Small intestine (tissue), 7 donors: ENCODE data around the gene TSC22D2. TPM values are rescaled to one million over a fixed set of nuclear protein-coding genes. Genes with fewer than 3 reads are reported as not detected.
"Not testable (repeated sequence)": the region's sequence is repeated elsewhere in the genome, so short reads cannot be mapped to it uniquely, and the experiment has no call there.

Experiments
- DNase-seq, 2 donors: peaks; one replicate each; pipeline versions ENCODE4 v3.0.0 to v3.0.0-alpha.2; 2013
- FAIRE-seq: peaks from 2 replicates; lab custom pipeline; 2012; peaks lifted over from hg19 to GRCh38; lab: Jason Lieb, UNC
- H3K27ac ChIP-seq, 3 donors: one replicate each; pipeline ENCODE4 v1.5.1; 2013; ENCODE audit warnings: low read length in 2 of 3, mild to moderate bottlenecking in 2 of 3, control low read depth in 1 of 3, inconsistent platforms in 1 of 3, low read depth in 1 of 3, moderate library complexity in 1 of 3
- H3K27me3 ChIP-seq, 3 donors: one replicate each; pipeline ENCODE4 v1.6.1; 2013; ENCODE audit warnings: low read length in 3 of 3, inconsistent platforms in 1 of 3; ENCODE audit not compliant: control insufficient read depth in 3 of 3, insufficient read depth in 3 of 3
- H3K36me3 ChIP-seq, 3 donors: one replicate each; pipeline ENCODE4 v1.6.1; 2013; ENCODE audit warnings: low read length in 3 of 3, inconsistent platforms in 1 of 3, low read depth in 1 of 3, mild to moderate bottlenecking in 1 of 3, moderate library complexity in 1 of 3; ENCODE audit not compliant: control insufficient read depth in 3 of 3, insufficient read depth in 2 of 3
- H3K4me1 ChIP-seq, 3 donors: one replicate each; pipeline ENCODE4 v1.6.1; 2013; ENCODE audit warnings: low read length in 2 of 3, inconsistent platforms in 1 of 3, low read depth in 1 of 3, mild to moderate bottlenecking in 1 of 3, moderate library complexity in 1 of 3; ENCODE audit not compliant: control insufficient read depth in 3 of 3, insufficient read depth in 2 of 3
- H3K4me3 ChIP-seq, 3 donors: one replicate each; pipeline ENCODE4 v1.5.1; 2013; ENCODE audit warnings: low read length in 3 of 3, control low read depth in 1 of 3, inconsistent platforms in 1 of 3, low read depth in 1 of 3, mild to moderate bottlenecking in 1 of 3, moderate library complexity in 1 of 3
- H3K9me3 ChIP-seq, 2 donors: one replicate each; pipeline ENCODE4 v1.6.1; 2013; ENCODE audit warnings: low read depth in 1 of 2, low read length in 1 of 2; ENCODE audit not compliant: control insufficient read depth in 2 of 2, insufficient read depth in 1 of 2
- WGBS, 3 donors: extraction: QIAGEN DNeasy Blood & Tissue Kit; methylation state at CpG; one replicate each; pipeline ENCODE4 v1.1.7; 2013; 5-methylcytosine and 5-hydroxymethylcytosine counted together
- polyA plus RNA-seq, 4 donors: library from polyadenylated mRNA; stranded (reverse) in 3 of 4; unstranded in 1 of 4; fragments of 200-250 nt in 3 of 4; fragments of 120-200 nt in 1 of 4; gene quantifications; one replicate each; pipeline versions ENCODE4 v1.2.1 to v1.2.3, GENCODE V29; 2013
- donor health status: healthy with polysubstance abuse.
- donor health status: control.
- donor health status: control.
- donor health status: Bipolar disorder and iron deficiency.
- donor health status: healthy.

TSC22D2 gene
- polyA plus RNA-seq, 4 donors, result 5.9 to 48.7 (median 7.5) TPM

- FAIRE-seq (no peak), DNase-seq (no peak)
- Histone ChIP-seq H3K9me3 (no peaks in the 10 kb centered on the region), H3K27me3 (no peaks in the 10 kb centered on the region), H3K4me1 (no peaks in the 10 kb centered on the region), H3K27ac (no peak overlapping the region), H3K4me3 (no peak overlapping the region), H3K36me3 (peaks cover 4 to 7% (median 4%) of the 10 kb centered on the region in 3 donors)
- WGBS, 3 donors, result 96 to 100% (median 97%) methylated on average over 1 of the region's 1 CpG
Measured at GRCh38 chr3:150462108-150462507, 54.0 kb downstream of the TSC22D2 start.

- 89 to 100% (median 96%) methylated on average over 2 of the region's 2 CpGs for WGBS, 3 donors
- no peaks in the 10 kb centered on the region for H3K9me3 ChIP-seq
- H3K4me1 ChIP-seq, result peaks cover 0 to 5% (median 0%) of the 10 kb centered on the region in 3 donors
- no peak for FAIRE-seq
- no peaks in the 10 kb centered on the region for H3K36me3 ChIP-seq
- no peaks in the 10 kb centered on the region for H3K27me3 ChIP-seq
- H3K4me3 ChIP-seq, result no peak overlapping the region
- DNase-seq, result no peak
- no peak overlapping the region for H3K27ac ChIP-seq
Measured at GRCh38 chr3:150464684-150465083, 56.6 kb downstream of the TSC22D2 start.

DNA sequence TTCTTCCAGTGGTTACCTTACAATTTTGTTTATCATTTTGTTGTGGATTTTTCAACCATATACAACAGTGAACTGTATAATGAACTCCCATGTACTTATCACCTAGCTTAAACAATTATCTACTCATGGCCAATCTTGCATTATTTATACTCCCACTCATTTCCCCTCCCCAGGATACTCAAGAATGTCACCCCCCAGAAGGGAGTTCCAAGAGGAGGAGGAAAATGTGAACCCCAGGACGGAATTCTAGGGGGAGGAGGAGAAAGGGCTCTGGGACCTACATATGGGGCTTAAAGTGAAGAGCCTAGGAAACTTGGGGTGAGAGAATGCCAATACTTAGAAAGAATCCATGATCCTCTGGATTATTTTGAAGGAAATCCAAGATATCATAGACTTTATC is 59.3 kb downstream of the TSC22D2 start:
- FAIRE-seq, result no peak
- H3K9me3 ChIP-seq, result no peaks in the 10 kb centered on the region
- no peaks in the 10 kb centered on the region for H3K36me3 ChIP-seq
- H3K4me3 ChIP-seq, result no peak overlapping the region
- H3K4me1 ChIP-seq, result peaks cover 0 to 10% (median 0%) of the 10 kb centered on the region in 3 donors
- DNase-seq, result no peak
- H3K27me3 ChIP-seq, result no peaks in the 10 kb centered on the region
- no peak overlapping the region for H3K27ac ChIP-seq
- WGBS, 3 donors, result 82 to 100% (median 90%) methylated on average over 1 of the region's 1 CpG

- whole genome bisulfite sequencing, 3 donors, result 93 to 96% (median 95%) methylated on average over 15 of the region's 15 CpGs
- H3K27ac ChIP-seq, result peak overlapping the region in 1 of 3 donors; percentile 86
- H3K9me3 ChIP-seq, result no peaks in the 10 kb centered on the region
- H3K4me3 ChIP-seq, result no peak overlapping the region
- DNase-seq (peak; percentile 51 to 85), FAIRE-seq (no peak)
- H3K36me3 ChIP-seq, result no peaks in the 10 kb centered on the region
- H3K27me3 ChIP-seq, result no peaks in the 10 kb centered on the region
- H3K4me1 ChIP-seq, result peaks cover 0 to 10% (median 0%) of the 10 kb centered on the region in 3 donors
Measured at GRCh38 chr3:150469031-150469930, 61.2 kb downstream of the TSC22D2 start.

- DNase-seq, result peak; percentile 35 to 59
- H3K27ac ChIP-seq, result peak overlapping the region in 1 of 3 donors; percentile 86
- H3K27me3 ChIP-seq, result no peaks in the 10 kb centered on the region
Measured at GRCh38 chr3:150469931-150470740, 62.0 kb downstream of the TSC22D2 start.

DNA sequence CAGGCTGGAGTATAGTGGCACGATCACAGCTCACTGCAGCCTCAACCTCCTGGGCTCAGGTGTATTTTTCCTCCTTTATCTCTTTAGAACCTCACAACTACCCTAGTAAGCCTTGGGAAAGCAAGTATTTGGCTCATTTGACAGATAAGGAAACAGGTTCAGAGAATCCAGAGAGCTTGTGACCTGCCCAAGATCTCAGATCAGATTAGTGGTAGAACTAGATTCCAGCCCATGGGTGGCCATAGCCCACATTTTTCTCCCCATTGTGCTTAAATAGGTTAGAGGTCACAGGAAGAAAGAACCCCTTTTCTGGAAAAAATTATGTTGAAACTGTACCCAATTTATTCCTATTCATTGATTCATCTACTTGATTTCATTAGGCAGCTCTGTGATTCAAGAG is 64.3 kb downstream of the TSC22D2 start:
- WGBS, 3 donors, result 67 to 76% (median 75%) methylated on average over 1 of the region's 1 CpG
- Histone ChIP-seq H3K9me3 (no peaks in the 10 kb centered on the region), H3K4me1 (peaks cover 0 to 10% (median 0%) of the 10 kb centered on the region in 3 donors), H3K36me3 (no peaks in the 10 kb centered on the region), H3K4me3 (no peak overlapping the region), H3K27me3 (no peaks in the 10 kb centered on the region), H3K27ac (no peak overlapping the region)
- DNase-seq (peak in 1 of 2 donors; percentile 24), FAIRE-seq (no peak)

More at GRCh38 chr3:150469931-150470740, 62.0 kb downstream of the TSC22D2 start:
- H3K4me3 ChIP-seq, result no peak overlapping the region
- H3K36me3 ChIP-seq, result no peaks in the 10 kb centered on the region
- H3K4me1 ChIP-seq, result peaks cover 0 to 10% (median 0%) of the 10 kb centered on the region in 3 donors
- WGBS, 3 donors, result 78 to 85% (median 83%) methylated on average over 7 of the region's 7 CpGs
- no peak for FAIRE-seq
- no peaks in the 10 kb centered on the region for H3K9me3 ChIP-seq

GRCh38 chr3:150473161-150473560 is 65.1 kb downstream of the TSC22D2 start:
- not testable (repeated sequence) for H3K27ac ChIP-seq, FAIRE-seq

GRCh38 chr3:150479370-150479769 is 71.3 kb downstream of the TSC22D2 start:
- Histone ChIP-seq H3K27me3 (no peaks in the 10 kb centered on the region), H3K4me3 (no peak overlapping the region), H3K27ac (no peak overlapping the region), H3K4me1 (no peaks in the 10 kb centered on the region), H3K36me3 (no peaks in the 10 kb centered on the region), H3K9me3 (peaks cover 0 to 14% of the 10 kb centered on the region in 2 donors)
- no peak for DNase-seq
- FAIRE-seq, result no peak

More at GRCh38 chr3:150473161-150473560, 65.1 kb downstream of the TSC22D2 start:
- not testable (repeated sequence) for DNase-seq, H3K36me3 ChIP-seq, H3K9me3 ChIP-seq, H3K4me3 ChIP-seq, H3K27me3 ChIP-seq
- 96 to 97% (median 97%) methylated on average over 8 of the region's 8 CpGs for WGBS, 3 donors
- H3K4me1 ChIP-seq, result peaks cover 0 to 10% (median 0%) of the 10 kb centered on the region in 3 donors
